ENCODE data around the gene SPACA7.
"Not testable (repeated sequence)": the region's sequence is repeated elsewhere in the genome, so short reads cannot be mapped to it uniquely, and the experiment has no call there.

The SPACA7 gene

GRCh38 chr13:112431734-112432133, 55.6 kb downstream of the SPACA7 start:
- DNase-seq: no peak

- not testable (repeated sequence) for DNase-seq
Observed at GRCh38 chr13:112432734-112433133, 56.6 kb downstream of the SPACA7 start.

GRCh38 chr13:112433517-112433916, 57.4 kb downstream of the SPACA7 start:
- not testable (repeated sequence) for DNase-seq

GRCh38 chr13:112434032-112434431, 57.9 kb downstream of the SPACA7 start:
- no peak for DNase-seq

GRCh38 chr13:112434937-112435523, 58.9 kb downstream of the SPACA7 start:
- DNase-seq: no peak

- DNase-seq: no peak
Observed at GRCh38 chr13:112435973-112436372, 59.8 kb downstream of the SPACA7 start.

GRCh38 chr13:112438094-112438493, 61.9 kb downstream of the SPACA7 start:
- no peak for DNase-seq

- no peak for DNase-seq
Observed at GRCh38 chr13:112438515-112438914, 62.4 kb downstream of the SPACA7 start.

- no peak for DNase-seq
Observed at GRCh38 chr13:112441226-112441625, 65.1 kb downstream of the SPACA7 start.

- DNase-seq: no peak
Observed at GRCh38 chr13:112441779-112442310, 65.7 kb downstream of the SPACA7 start.

GRCh38 chr13:112442483-112443090, 66.4 kb downstream of the SPACA7 start:
- DNase-seq: peak; percentile 8

- DNase-seq: no peak
Observed at GRCh38 chr13:112443191-112443994, 67.2 kb downstream of the SPACA7 start.

GRCh38 chr13:112443995-112444311, 67.8 kb downstream of the SPACA7 start:
- peak; percentile 63 for DNase-seq

- DNase-seq: no peak
Observed at GRCh38 chr13:112444416-112445399, 68.6 kb downstream of the SPACA7 start.

- DNase-seq: no peak
Observed at GRCh38 chr13:112445411-112446271, 69.5 kb downstream of the SPACA7 start.

GRCh38 chr13:112446347-112446861, 70.2 kb downstream of the SPACA7 start:
- DNase-seq: no peak

- DNase-seq: no peak
Observed at GRCh38 chr13:112446867-112447266, 70.7 kb downstream of the SPACA7 start.

- no peak for DNase-seq
Observed at GRCh38 chr13:112447306-112447705, 71.2 kb downstream of the SPACA7 start.

- no peak for DNase-seq
Observed at GRCh38 chr13:112447761-112448603, 71.8 kb downstream of the SPACA7 start.

Measured in DMS153 (cell line).